T-helper 2 cell (primary cell): Measurements from ENCODE around the gene BCAS3.
"Not testable (repeated sequence)": the region's sequence is repeated elsewhere in the genome, so short reads cannot be mapped to it uniquely, and the experiment has no call there.

ENCODE experiments used
- DNase-seq, 5 experiments: peaks; one replicate each; pipeline versions ENCODE4 v3.0.0 to v3.0.0-alpha.2; 2012 to 2022

BCAS3 gene

DNA sequence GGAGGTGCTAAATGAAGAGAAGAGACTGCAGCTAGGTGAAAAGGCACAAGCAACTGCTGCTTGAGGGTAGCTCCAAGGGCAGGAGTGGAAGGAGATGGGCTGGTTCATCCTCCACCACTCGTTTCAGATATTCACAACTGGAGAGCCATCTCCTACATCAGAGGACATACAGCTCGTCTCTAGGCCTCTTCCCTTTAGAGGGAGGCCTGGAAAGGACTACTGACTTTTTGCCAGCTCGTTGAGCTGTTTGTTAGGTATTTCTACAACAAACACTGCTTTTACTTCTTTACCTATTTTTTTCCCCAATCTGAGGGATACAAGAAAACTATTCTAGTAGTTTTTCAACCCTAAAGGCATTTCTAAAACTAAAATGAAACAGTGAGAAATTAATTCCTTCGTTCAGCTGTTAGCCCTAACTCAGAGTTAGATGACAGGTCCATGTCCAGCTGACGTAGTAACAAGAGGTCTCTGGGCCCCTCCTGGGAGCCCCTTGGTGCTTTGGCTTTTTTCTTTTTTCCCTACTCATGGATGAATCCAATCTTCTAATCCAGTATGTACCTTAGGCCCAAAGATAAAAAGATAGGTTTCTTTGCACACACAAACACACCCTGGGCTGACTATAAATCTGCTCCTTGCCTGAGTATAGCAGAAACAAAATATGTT is 674.2 kb downstream of the BCAS3 start:
- DNase-seq = no peak

GRCh38 chr17:61352408-61352770 is 674.7 kb downstream of the BCAS3 start:
- no peak for DNase-seq

DNA sequence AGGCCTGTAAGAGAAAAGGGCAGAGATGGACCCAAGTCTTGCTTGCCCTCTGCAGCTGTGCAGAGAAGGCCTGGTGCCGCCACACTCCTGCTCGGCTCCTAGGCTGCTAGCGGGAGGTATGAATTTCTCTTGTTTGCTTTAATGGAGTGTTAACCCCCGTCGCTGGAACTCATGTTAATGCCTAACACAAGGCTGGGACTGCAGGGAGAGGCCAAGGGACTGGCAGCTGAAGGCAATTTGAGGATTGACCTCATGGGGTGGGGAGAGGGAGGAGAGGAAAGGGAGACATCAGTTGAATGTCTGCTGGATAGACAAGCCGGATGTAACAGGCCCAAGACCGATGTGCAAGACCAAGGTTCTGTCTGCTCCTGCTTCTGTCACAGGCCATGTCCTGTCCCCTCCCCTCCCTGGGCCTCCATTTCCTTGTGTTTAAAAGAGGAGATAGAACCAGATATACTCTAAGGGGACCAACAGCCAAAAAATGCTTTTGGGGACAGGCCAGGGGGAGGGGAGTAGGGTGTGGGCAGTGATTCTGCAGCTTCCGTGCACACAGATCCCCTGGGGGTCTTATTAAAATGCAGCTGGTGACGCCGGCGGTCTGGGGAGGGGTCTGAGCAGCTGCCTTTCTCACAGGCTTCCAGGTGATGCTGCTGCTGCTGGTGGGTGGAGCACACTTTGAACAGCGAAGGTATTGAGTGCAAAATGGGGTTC is 675.3 kb downstream of the BCAS3 start:
- no peak for DNase-seq

DNA sequence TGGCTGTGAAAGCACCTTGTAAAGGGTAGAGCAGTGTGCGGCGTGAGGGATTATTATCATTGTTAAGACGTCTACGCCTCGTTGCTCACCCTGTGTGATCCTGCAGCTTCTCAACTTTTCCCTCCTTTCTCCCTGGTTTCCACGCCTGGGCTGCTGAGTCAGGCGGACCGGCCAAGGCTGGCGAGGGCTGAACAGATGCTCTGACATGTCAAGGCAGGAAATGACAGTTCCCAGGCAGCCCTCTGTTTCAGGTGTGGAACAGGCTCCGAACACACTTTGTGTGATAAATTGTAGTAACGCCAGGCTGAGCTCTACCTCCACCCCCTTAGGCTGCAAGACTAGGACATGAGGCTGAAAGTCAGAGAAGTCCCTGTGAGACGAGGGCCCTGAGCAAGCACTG is 676.0 kb downstream of the BCAS3 start:
- DNase-seq = no peak

GRCh38 chr17:61354895-61355874 is 677.5 kb downstream of the BCAS3 start:
- no peak for DNase-seq

DNA sequence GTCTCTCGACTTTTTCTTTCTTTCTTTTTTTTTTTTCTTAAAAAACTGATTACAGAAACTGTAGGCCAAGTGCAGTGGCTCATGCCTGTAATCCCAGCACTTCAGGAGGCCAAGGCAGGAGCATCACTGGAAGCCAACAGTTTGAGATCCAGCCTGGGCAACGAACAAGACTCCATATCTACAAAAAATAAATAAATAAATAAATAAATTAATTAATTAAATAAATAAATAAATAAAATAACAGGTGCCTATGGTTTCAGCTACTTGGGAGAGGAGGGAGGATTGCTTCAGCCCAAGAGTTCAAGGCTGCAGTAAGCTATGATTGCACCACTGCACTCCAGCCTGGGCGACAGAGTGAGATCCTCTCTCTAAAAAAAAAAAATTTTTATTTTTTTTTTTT is 679.4 kb downstream of the BCAS3 start:
- DNase-seq = not testable (repeated sequence)

GRCh38 chr17:61359513-61359912 is 681.9 kb downstream of the BCAS3 start:
- not testable (repeated sequence) for DNase-seq

DNA sequence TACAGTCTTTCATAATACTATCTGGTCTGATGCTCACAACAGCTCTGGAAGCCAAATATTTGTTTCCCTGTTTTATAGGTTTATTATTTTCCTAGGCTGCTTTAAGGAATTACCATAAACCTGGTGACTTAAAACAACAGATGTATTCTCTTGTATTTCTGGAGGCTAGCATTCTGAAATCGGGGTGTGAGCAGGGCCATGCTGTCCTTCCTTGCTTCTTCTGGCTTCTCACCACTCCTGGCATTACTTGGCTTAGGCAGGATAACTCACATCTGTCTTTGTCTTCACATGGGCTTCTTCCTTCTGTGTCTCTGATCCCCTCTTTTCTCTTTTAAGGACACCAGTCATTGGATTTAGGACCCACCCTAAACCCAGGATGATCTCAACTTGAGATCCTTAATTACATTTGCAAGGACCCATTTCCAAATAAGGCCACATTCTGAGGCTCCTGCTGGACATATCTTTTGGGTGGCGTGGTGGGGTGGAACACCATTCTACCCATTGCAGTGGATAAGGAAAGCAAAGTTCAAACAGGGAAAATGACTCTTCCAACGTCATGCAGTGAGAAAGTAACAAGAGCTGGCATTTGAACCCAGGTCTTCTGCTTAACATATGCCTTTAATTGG is 682.8 kb downstream of the BCAS3 start:
- DNase-seq = no peak

DNA sequence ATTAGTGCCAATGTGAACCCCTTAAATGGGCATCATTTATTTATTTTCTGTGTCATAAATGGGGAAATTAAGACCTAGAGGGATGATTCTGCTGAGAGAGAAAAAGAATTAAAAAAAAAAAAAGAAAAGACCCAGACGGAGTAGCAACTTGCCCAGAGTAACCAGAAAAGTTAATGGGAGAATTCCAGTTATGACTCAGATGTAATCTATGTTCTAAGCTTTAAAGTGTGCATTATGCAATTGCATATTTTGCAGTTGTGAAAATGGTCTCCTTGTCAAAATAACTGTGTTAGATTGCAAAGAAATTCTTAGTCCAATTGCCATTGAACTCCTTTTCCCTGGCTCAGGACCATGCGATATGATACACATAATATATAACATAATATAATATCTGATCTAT is 683.4 kb downstream of the BCAS3 start:
- DNase-seq = no peak

- DNase-seq = no peak
These were observed 684.7 kb downstream of the BCAS3 start for GRCh38 chr17:61362396-61362795.

DNA sequence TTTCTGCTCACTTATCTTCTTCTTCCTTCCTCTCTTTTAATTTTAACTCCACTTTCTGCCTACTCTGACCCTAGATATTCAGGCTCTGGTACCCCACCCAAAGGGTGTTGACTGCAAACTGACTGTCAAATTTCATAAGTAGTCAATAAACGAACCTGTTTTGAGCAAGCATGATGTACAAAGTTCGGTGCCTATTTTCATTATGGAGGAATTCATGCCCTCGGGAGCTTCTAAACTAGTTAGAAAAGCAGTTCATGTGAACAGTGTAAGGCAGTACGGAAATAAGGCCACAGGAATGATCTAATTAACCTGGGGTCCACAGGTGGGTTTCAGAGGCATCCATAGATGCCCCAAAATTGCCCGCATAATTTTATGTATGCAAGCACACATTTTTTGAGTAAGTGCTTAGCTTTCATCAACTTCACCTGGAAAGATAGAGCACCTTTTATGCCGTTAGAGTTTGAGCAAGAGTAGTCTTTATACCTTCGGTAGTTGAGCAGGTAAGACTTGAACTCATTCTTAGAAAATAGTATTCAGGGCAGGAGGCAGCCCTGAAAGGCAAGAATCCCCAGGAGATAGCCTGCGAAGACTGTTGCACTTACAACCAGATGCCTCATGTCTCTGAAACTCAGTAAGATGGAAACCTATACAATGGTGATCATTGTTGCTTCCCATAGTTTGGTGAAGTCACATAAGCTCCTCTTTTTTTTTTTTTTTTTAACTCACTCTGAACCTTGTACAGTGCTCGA is 685.4 kb downstream of the BCAS3 start:
- no peak for DNase-seq

GRCh38 chr17:61363601-61364462 is 686.2 kb downstream of the BCAS3 start:
- no peak for DNase-seq

- no peak for DNase-seq
These were observed 686.8 kb downstream of the BCAS3 start for GRCh38 chr17:61364463-61364846.

DNA sequence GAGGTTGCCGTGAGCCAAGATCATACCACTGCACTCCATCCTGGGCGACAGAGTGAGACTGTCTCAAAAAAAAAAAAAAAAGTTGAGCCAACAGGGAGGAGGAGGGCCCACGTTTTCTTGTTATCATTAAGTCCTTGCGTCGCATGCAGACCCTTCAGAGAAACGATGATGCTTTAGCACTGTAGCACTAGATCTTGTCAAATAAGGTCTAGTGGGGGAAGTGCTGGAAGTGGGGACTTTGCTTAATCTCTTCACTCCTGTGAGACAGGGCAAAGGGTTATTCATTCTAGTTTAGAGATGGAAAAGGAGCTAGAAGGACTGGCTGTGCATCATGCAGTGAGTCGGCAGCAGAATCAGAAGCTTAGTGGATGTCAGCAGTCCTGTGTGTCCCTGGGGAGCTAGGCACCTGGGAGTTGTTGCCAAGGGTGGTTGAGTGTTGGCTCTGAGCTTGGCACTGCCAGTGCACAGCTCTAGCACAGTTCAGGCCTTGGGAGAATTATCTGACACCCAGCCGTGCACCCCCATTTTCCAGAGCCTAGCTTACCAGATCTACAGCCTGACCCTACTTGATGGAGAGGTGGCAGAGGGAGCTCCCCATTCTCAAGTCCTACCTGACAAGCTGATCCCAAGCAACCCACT is 688.5 kb downstream of the BCAS3 start:
- no peak for DNase-seq

GRCh38 chr17:61366715-61367413 is 689.2 kb downstream of the BCAS3 start:
- no peak for DNase-seq

- no peak for DNase-seq
These were observed 690.6 kb downstream of the BCAS3 start for GRCh38 chr17:61368049-61368831.

DNA sequence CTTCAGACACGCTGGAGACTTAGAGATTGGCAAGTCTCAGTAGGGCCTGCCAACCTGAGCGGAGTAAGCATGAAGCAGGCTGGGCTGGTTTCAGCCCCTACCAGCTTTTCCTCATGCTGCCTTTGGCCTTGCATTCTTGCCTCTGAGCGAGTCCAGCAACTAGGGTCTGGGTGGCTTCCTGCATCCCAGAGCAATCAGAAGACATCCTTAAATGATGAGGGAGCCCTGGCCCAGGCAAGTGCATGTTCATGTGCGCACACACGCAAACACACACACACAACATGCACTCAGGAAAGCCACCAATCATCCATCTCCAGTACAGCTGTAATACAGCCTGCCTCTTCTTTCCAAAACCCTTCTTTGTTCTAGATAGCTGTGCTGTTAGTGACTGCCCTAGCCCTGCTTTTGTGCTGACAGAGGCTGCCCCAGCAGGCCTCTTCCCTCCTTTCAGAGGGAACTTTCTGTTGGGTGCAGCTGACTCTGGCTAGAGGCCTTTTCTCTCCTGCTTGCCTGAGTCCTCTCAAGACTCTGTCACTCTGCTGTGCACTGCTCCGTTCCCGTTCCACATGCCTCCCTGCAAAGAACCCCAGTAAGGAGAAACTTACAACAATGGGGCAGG is 691.3 kb downstream of the BCAS3 start:
- no peak for DNase-seq

DNA sequence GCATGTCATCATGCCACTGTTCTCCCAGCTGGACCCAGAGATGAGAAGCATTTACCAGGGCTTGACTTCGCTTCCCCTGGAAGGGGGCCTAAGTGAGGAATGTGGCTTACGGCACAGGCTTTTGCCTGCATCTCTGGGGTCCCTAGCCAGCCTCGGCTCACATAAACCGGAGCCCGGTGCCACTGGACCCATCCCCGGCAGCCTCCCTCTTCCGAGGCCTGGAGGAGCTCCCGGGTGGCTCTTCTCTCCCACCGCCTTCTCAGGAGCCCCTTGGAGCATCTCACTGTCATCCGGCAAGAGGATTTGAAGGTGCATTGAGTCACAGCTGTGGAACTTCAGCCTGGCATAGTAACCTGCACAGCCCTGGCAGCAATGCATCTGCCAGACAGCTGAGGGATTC is 692.1 kb downstream of the BCAS3 start:
- DNase-seq = no peak

GRCh38 chr17:61371179-61371578 is 693.5 kb downstream of the BCAS3 start:
- DNase-seq = no peak
